ENCODE data around the gene MDM4.

GRCh38 chr1:204574016-204574864 is 58.0 kb downstream of the MDM4 start:
- TF ChIP-seq CTCF (conservative IDR thresholded peaks at IDR 0.05 in 1 of 2, IDR thresholded peaks at IDR 0.05 in 1 of 2; ENCODE audit: low read depth in 1 of 2, low read length in 2 of 2) (no peak), EZH2 (IDR thresholded peaks at IDR 0.05; ENCODE audit: low read length, missing control alignments) (no peak)

Data from fibroblast of lung (primary cell).